SK-N-SH treated with all-trans-retinoic acid at 6 μM for 48 hours (cell line): ENCODE results near the gene CDCP1.

ENCODE experiments used
- ATAC-seq: fragments of 200-7000 bp; cut with Tn5 transposase; 3 replicates; pipeline ENCODE4 v1.9.1; 2020; ENCODE audit warnings: mild to moderate bottlenecking, moderate library complexity
- ARNTL ChIP-seq: fragments of 450-650 bp; formaldehyde crosslinking; IDR thresholded peaks from 2 replicates; pipeline ENCODE4 v1.5.0; 2020; ENCODE audit warnings: low read depth, mild to moderate bottlenecking, moderate library complexity, borderline replicate concordance
- BACH2 ChIP-seq: fragments of 250-450 bp; sonication (Bioruptor Pico); IDR thresholded peaks from 2 replicates; pipeline ENCODE4 v1.9.0; 2021; ENCODE audit warnings: mild to moderate bottlenecking, borderline replicate concordance
- ESRRG ChIP-seq: fragments of 250-450 bp; sonication (Bioruptor Pico); IDR thresholded peaks from 2 replicates; pipeline ENCODE4 v1.6.1; 2021; ENCODE audit warnings: mild to moderate bottlenecking
- GLIS3 ChIP-seq: fragments of 250-450 bp; sonication (Bioruptor Pico); IDR thresholded peaks from 2 replicates; pipeline ENCODE4 v1.5.0; 2020; ENCODE audit warnings: mild to moderate bottlenecking, moderate library complexity
- ISL1 ChIP-seq: fragments of 250-450 bp; sonication (Bioruptor Pico); IDR thresholded peaks from 2 replicates; pipeline ENCODE4 v2.1.2; 2022; ENCODE audit warnings: mild to moderate bottlenecking, moderate library complexity
- PPARA ChIP-seq: fragments of 250-450 bp; sonication (Bioruptor Pico); IDR thresholded peaks from 2 replicates; pipeline ENCODE4 v1.5.0; 2020; ENCODE audit warnings: mild to moderate bottlenecking, borderline replicate concordance
- SNAI2 ChIP-seq: fragments of 250-450 bp; sonication (Bioruptor Pico); IDR thresholded peaks from 2 replicates; pipeline ENCODE4 v1.5.0; 2020; ENCODE audit warnings: mild to moderate bottlenecking, moderate library complexity
- TCF4 ChIP-seq: fragments of 250-450 bp; sonication (Bioruptor Pico); IDR thresholded peaks from 2 replicates; pipeline ENCODE4 v1.8.0; 2021; ENCODE audit warnings: mild to moderate bottlenecking, moderate library complexity, borderline replicate concordance
- TOX ChIP-seq: fragments of 250-450 bp; sonication (Bioruptor Pico); IDR thresholded peaks from 2 replicates; pipeline ENCODE4 v1.8.0; 2021; ENCODE audit warnings: mild to moderate bottlenecking, moderate library complexity, borderline replicate concordance
- ZC3H10 ChIP-seq: fragments of 250-450 bp; sonication (Bioruptor Pico); IDR thresholded peaks from 2 replicates; pipeline ENCODE4 v1.5.1; 2021; ENCODE audit warnings: mild to moderate bottlenecking, moderate library complexity
- ZFP30 ChIP-seq: fragments of 450-650 bp; formaldehyde crosslinking; IDR thresholded peaks from 2 replicates; pipeline ENCODE4 v1.5.0; 2022; ENCODE audit warnings: mild to moderate bottlenecking, moderate library complexity
- ZNF565 ChIP-seq: fragments of 450-650 bp; formaldehyde crosslinking; conservative IDR thresholded peaks from 2 replicates; pipeline ENCODE4 v1.5.0; 2020; ENCODE audit warnings: low read depth, mild to moderate bottlenecking, moderate library complexity
- ZNF70 ChIP-seq: fragments of 450-650 bp; formaldehyde crosslinking; IDR thresholded peaks from 2 replicates; pipeline ENCODE4 v1.5.0; 2020; ENCODE audit warnings: mild to moderate bottlenecking, moderate library complexity
- ZNF8 ChIP-seq: fragments of 450-650 bp; formaldehyde crosslinking; IDR thresholded peaks from 2 replicates; pipeline ENCODE4 v1.5.0; 2020; ENCODE audit warnings: mild to moderate bottlenecking, moderate library complexity
- TF ChIP-seq, protein P1 (sequence below): fragments of 250-450 bp; sonication (Bioruptor Pico); IDR thresholded peaks from 2 replicates; pipeline ENCODE4 v1.5.1; 2020; ENCODE audit warnings: low read depth, mild to moderate bottlenecking, moderate library complexity
- TF ChIP-seq, protein P2 (sequence below): fragments of 250-450 bp; sonication (Bioruptor Pico); IDR thresholded peaks from 2 replicates; pipeline ENCODE4 v1.5.1; 2021; ENCODE audit warnings: mild to moderate bottlenecking, moderate library complexity
- TF ChIP-seq, protein P3 (sequence below): fragments of 250-450 bp; sonication (Bioruptor Pico); IDR thresholded peaks from 2 replicates; pipeline ENCODE4 v1.8.0; 2020; ENCODE audit warnings: mild to moderate bottlenecking, moderate library complexity, borderline replicate concordance
- TF ChIP-seq, protein P4 (sequence below): fragments of 250-450 bp; sonication (Bioruptor Pico); IDR thresholded peaks from 2 replicates; pipeline ENCODE4 v1.8.0; 2021; ENCODE audit warnings: low read depth, mild to moderate bottlenecking, moderate library complexity, borderline replicate concordance

CDCP1 gene

DNA sequence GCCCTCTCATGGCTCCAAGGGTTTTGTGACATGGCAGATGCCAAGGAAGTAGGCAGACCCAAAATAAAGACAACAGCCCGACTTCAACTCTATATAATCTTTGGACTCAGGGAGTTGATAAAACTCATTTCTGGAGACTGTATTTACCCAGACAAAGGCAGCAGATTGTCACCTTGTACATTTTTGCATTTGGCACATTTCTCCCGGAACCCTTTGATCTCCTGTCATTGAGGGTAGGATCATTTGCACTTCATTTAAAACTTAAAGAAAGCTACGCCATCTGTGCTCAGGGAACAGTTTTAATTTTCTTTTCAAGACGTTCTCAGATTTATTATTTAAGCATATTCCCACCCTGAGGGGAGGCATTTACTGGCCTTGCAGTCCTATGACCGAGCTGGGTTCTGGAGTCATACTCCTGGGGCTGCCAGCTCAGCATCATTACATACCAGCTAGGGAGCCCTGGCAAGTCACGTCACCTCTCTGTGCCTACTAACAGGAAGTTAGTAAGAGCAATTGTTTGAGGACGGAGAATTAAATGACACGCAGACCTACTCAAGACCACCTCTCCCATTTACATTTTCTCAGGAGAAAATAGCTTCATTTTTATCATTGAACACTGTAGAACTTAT lies 5.9 kb downstream of the CDCP1 start (continued):
- TF ChIP-seq, protein P1, sequence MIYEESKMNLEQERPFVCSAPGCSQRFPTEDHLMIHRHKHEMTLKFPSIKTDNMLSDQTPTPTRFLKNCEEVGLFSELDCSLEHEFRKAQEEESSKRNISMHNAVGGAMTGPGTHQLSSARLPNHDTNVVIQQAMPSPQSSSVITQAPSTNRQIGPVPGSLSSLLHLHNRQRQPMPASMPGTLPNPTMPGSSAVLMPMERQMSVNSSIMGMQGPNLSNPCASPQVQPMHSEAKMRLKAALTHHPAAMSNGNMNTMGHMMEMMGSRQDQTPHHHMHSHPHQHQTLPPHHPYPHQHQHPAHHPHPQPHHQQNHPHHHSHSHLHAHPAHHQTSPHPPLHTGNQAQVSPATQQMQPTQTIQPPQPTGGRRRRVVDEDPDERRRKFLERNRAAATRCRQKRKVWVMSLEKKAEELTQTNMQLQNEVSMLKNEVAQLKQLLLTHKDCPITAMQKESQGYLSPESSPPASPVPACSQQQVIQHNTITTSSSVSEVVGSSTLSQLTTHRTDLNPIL (CRISPR knock-in tag), result no peak
- TF ChIP-seq, protein P2, sequence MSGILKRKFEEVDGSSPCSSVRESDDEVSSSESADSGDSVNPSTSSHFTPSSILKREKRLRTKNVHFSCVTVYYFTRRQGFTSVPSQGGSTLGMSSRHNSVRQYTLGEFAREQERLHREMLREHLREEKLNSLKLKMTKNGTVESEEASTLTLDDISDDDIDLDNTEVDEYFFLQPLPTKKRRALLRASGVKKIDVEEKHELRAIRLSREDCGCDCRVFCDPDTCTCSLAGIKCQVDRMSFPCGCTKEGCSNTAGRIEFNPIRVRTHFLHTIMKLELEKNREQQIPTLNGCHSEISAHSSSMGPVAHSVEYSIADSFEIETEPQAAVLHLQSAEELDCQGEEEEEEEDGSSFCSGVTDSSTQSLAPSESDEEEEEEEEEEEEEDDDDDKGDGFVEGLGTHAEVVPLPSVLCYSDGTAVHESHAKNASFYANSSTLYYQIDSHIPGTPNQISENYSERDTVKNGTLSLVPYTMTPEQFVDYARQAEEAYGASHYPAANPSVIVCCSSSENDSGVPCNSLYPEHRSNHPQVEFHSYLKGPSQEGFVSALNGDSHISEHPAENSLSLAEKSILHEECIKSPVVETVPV (CRISPR knock-in tag), result no peak
- TF ChIP-seq ZFP30 (CRISPR knock-in tag) (no peak), GLIS3 (CRISPR knock-in tag) (no peak), ARNTL (CRISPR knock-in tag) (no peak), ESRRG (CRISPR knock-in tag) (no peak), SNAI2 (CRISPR knock-in tag) (no peak), ZNF8 (CRISPR knock-in tag) (no peak), PPARA (CRISPR knock-in tag) (no peak)

DNA sequence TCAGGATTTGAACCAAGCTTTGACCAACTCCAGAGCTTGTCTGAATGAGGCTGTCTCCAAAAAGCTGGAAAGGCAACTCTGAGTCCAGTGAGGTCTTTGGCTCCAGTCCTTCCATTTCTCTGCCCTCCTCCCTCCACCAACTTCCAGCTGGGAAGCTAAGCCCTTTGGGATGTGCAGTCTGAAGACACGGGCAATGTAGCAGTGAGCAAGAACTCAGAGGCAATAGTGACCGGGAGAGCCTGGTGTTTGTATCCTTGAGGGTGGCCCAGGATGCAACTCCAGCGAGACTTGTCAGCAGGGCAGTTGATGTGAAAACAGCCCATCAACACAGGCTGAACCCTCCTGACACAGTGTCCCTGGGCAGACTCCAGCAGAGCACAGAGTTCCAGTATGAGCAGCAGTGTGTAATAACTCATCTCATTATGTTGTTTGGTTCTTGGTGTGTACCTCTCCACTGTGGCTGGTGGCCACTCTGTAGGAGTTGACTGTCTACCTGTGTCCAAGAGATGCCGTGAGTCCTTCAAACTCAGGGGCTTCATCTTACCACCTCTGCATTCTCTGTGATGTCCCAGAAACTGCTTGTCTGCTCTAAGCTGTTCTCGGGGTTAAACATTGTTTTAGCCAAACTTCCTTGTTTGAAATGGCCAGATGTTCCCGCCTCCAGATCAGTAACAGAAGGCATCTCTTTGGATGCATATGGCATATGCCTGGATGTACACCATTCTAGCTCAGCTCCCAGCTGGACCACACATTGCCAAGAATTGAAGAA lies 6.6 kb downstream of the CDCP1 start:
- no peak for ATAC-seq
- no peak for TF ChIP-seq PPARA (CRISPR knock-in tag)

DNA sequence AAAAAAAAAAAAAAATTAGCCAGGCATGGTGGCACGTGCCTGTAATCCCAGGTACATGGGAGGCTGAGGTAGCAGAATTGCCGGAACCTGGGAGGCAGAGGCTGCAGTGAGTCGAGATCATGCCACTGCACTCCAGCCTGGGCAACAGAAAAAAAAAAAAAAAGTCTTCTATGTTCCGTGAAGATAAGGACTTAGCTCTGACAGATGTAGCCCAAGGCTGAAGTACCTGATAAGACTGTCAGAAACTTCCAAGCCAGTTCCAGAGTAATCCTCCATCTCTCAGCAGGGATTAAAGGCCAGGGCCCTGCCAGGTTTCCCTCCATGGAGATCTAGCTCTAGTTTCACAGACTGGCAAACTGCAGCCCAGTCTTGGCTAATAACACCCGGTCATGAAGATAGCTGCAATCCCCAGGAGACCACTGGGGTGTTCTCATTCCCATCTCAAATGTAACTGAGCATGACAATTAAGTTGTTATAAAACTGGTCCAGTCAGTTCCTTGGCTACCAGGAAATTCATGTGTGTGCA lies 8.5 kb downstream of the CDCP1 start:
- no peak for ATAC-seq

More for the DNA sequence above, 8.5 kb downstream of the CDCP1 start:
- TF ChIP-seq TOX, result no peak
- TF ChIP-seq ZNF70 (CRISPR knock-in tag), result no peak
- TF ChIP-seq ARNTL (CRISPR knock-in tag), result no peak
- no peak for TF ChIP-seq ISL1 (CRISPR knock-in tag)
- TF ChIP-seq BACH2, result no peak
- TF ChIP-seq ZNF8 (CRISPR knock-in tag), result no peak
- no peak for TF ChIP-seq ZC3H10
- TF ChIP-seq TCF4 (CRISPR knock-in tag), result no peak
- TF ChIP-seq ZNF565 (CRISPR knock-in tag), result no peak
- no peak for TF ChIP-seq PPARA (CRISPR knock-in tag)
- TF ChIP-seq GLIS3 (CRISPR knock-in tag), result no peak
- TF ChIP-seq SNAI2 (CRISPR knock-in tag), result no peak
- TF ChIP-seq, protein P2 (CRISPR knock-in tag), result no peak
- no peak for TF ChIP-seq ZFP30 (CRISPR knock-in tag)
- no peak for TF ChIP-seq ESRRG (CRISPR knock-in tag)
- TF ChIP-seq, protein P1 (CRISPR knock-in tag), result no peak
- TF ChIP-seq, protein P3, sequence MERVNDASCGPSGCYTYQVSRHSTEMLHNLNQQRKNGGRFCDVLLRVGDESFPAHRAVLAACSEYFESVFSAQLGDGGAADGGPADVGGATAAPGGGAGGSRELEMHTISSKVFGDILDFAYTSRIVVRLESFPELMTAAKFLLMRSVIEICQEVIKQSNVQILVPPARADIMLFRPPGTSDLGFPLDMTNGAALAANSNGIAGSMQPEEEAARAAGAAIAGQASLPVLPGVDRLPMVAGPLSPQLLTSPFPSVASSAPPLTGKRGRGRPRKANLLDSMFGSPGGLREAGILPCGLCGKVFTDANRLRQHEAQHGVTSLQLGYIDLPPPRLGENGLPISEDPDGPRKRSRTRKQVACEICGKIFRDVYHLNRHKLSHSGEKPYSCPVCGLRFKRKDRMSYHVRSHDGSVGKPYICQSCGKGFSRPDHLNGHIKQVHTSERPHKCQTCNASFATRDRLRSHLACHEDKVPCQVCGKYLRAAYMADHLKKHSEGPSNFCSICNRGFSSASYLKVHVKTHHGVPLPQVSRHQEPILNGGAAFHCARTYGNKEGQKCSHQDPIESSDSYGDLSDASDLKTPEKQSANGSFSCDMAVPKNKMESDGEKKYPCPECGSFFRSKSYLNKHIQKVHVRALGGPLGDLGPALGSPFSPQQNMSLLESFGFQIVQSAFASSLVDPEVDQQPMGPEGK (CRISPR knock-in tag), result no peak
- TF ChIP-seq, protein P4, sequence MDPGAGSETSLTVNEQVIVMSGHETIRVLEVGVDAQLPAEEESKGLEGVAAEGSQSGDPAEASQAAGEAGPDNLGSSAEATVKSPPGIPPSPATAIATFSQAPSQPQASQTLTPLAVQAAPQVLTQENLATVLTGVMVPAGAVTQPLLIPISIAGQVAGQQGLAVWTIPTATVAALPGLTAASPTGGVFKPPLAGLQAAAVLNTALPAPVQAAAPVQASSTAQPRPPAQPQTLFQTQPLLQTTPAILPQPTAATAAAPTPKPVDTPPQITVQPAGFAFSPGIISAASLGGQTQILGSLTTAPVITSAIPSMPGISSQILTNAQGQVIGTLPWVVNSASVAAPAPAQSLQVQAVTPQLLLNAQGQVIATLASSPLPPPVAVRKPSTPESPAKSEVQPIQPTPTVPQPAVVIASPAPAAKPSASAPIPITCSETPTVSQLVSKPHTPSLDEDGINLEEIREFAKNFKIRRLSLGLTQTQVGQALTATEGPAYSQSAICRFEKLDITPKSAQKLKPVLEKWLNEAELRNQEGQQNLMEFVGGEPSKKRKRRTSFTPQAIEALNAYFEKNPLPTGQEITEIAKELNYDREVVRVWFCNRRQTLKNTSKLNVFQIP (CRISPR knock-in tag), result no peak
